OCI-LY7 (cell line): ENCODE measurements around the gene OLFM1. TPM values are rescaled to one million over a fixed set of nuclear protein-coding genes. Genes with fewer than 3 reads are reported as not detected.

ENCODE experiments used
- BruUV-seq: library from RNA; stranded (reverse); fragments of 400-500 nt; replicated peaks from 2 replicates; lab custom pipeline; 2021; lab: Mats Ljungman, UMichigan
- CTCF ChIA-PET: fragments of 300-600 bp; sonication (Branson Sonifier 250); formaldehyde crosslinking; loops from one replicate; lab custom pipeline; 2022; ENCODE audit warnings: antibody characterized with exemption; ENCODE audit not compliant: unreplicated experiment; lab: Charles Lee
- POLR2A ChIA-PET: fragments of 300-600 bp; sonication (Branson Sonifier 250); formaldehyde crosslinking; loops from one replicate; lab custom pipeline; 2022; ENCODE audit warnings: antibody characterized with exemption; lab: Charles Lee
- DNase-seq: peaks from one replicate; pipeline ENCODE4 v3.0.0-alpha.2; 2015; ENCODE audit warnings: low spot score
- H2AFZ ChIP-seq: fragments of 200-600 bp; sonication (generic), shearing (Covaris generic); 2 replicates; pipeline ENCODE4 v1.6.1; 2014; ENCODE audit warnings: mild to moderate bottlenecking, antibody characterized with exemption, low read length, moderate library complexity
- H3K27ac ChIP-seq: fragments of 200-600 bp; sonication (generic); 2 replicates; pipeline ENCODE4 v1.5.1; 2014; ENCODE audit warnings: mixed run types, low read depth, mild to moderate bottlenecking, moderate library complexity, low read length, inconsistent platforms; ENCODE audit not compliant: poor library complexity, severe bottlenecking
- H3K36me3 ChIP-seq: fragments of 200-600 bp; sonication (generic); 2 replicates; pipeline ENCODE4 v1.6.1; 2014; ENCODE audit warnings: mild to moderate bottlenecking, antibody characterized with exemption, low read length, moderate library complexity, mixed read lengths; ENCODE audit not compliant: insufficient read depth
- H3K4me1 ChIP-seq: fragments of 200-600 bp; sonication (generic); 2 replicates; pipeline ENCODE4 v1.5.1; 2014; ENCODE audit warnings: mild to moderate bottlenecking, low read length; ENCODE audit not compliant: insufficient read depth, poor library complexity, severe bottlenecking
- H3K4me2 ChIP-seq: fragments of 200-600 bp; sonication (generic); 2 replicates; pipeline ENCODE4 v1.6.1; 2014; ENCODE audit warnings: mild to moderate bottlenecking, low read length
- H3K4me3 ChIP-seq: fragments of 200-600 bp; sonication (generic); 2 replicates; pipeline ENCODE4 v1.5.1; 2014; ENCODE audit warnings: mild to moderate bottlenecking, low read depth, low read length; ENCODE audit not compliant: poor library complexity, severe bottlenecking
- H3K79me2 ChIP-seq: fragments of 200-600 bp; sonication (generic); 2 replicates; pipeline ENCODE4 v1.6.1; 2016; ENCODE audit warnings: low read depth, mild to moderate bottlenecking, low read length, moderate library complexity, mixed read lengths; ENCODE audit not compliant: insufficient read depth
- H3K9me2 ChIP-seq: fragments of 200-600 bp; sonication (generic); 2 replicates; pipeline ENCODE4 v1.6.1; 2016; ENCODE audit warnings: mild to moderate bottlenecking, low read length, mixed read lengths; ENCODE audit not compliant: insufficient read depth
- H3K9me3 ChIP-seq: fragments of 200-600 bp; sonication (generic); 2 replicates; pipeline ENCODE4 v1.6.1; 2014; ENCODE audit warnings: mild to moderate bottlenecking, mixed run types, low read length, mixed read lengths
- H4K20me1 ChIP-seq: fragments of 200-600 bp; sonication (generic); 2 replicates; pipeline ENCODE4 v1.6.1; 2014; ENCODE audit warnings: mild to moderate bottlenecking, antibody characterized with exemption, low read length, moderate library complexity, mixed read lengths; ENCODE audit not compliant: insufficient read depth
- EZH2phosphoT487 ChIP-seq: fragments of 200-600 bp; sonication (generic); IDR thresholded peaks from 2 replicates; pipeline ENCODE4 v1.6.1; 2018; ENCODE audit warnings: low read depth, borderline replicate concordance, mild to moderate bottlenecking, mixed run types, antibody characterized with exemption, low read length, moderate library complexity, mixed read lengths
- intact Hi-C: fragments of 100-400 bp; cut with micrococcal nuclease; formaldehyde crosslinking; loops from one replicate; pipeline ENCODE4 v1.10.0; 2022; ENCODE audit not compliant: unreplicated experiment
- total RNA-seq, 2 experiments: library from RNA; depleted of rRNA in 1 of 2; stranded (reverse); fragments of >200 nt in 1 of 2; shearing (Covaris generic) in 1 of 2; gene quantifications; 2 replicates each; pipeline ENCODE4 v1.2.3, GENCODE V29; 2014 to 2022
- TF ChIP-seq, protein P1 (sequence below): fragments of 200-600 bp; sonication (generic); conservative IDR thresholded peaks from 2 replicates; pipeline ENCODE4 v1.5.1; 2014; ENCODE audit warnings: mild to moderate bottlenecking, antibody characterized with exemption, low read length, moderate library complexity, mixed read lengths

Gene OLFM1
- total RNA-seq, 2 experiments from 2014 or later: not detected

- no TSS peak for BruUV-seq
- H3K4me2 ChIP-seq: no peak overlapping the region
- intact Hi-C loops: no loop called here
Measured at GRCh38 chr9:135107581-135108235, 20.2 kb downstream of the OLFM1 start.

DNA sequence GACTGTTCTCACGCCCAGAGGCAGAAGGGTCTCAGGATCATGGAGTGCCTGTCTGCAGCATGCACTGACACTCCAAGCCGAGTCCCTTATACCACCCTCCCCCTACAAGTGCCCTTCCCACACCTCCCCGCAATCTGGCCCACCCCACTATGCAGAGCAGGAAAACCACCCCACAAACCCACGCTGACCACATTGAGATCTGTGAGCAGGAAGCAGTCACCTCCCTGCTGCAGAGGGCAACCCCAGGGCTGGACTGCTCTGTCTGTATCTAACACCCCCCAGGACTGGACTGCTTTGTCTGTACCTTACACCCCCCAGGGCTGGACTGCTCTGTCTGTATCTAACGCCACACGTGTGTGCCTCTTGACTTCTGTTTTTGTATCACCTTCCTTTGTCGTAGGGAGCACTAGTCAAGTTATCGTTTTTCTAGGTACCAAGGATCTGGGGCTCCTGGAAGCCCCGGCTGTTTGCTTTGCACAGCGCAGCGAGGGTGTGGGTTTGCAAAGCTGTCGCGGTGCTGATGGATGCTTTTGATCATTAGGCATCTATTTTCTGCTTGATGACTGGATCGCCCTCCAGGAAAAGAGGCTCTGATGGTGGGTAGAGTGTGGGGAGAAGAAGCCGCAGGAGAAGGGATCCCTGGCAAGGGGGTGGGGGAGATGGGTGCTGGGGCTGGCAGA is 21.5 kb downstream of the OLFM1 start:
- Histone ChIP-seq H3K27ac (no peak overlapping the region), H4K20me1 (no peaks in the 10 kb centered on the region), H3K36me3 (no peaks in the 10 kb centered on the region), H3K9me3 (no peaks in the 10 kb centered on the region), H3K4me1 (no peaks in the 10 kb centered on the region), H2AFZ (no peak overlapping the region), H3K4me2 (no peak overlapping the region), H3K79me2 (no peaks in the 10 kb centered on the region), H3K4me3 (no peak overlapping the region), H3K9me2 (no peaks in the 10 kb centered on the region)
- BruUV-seq: no TSS peak
- intact Hi-C loops: no loop called here
- ChIA-PET CTCF (no interaction called here), POLR2A (no interaction called here)
- DNase-seq: no peak
- no peak for TF ChIP-seq EZH2phosphoT487
- TF ChIP-seq, protein P1, sequence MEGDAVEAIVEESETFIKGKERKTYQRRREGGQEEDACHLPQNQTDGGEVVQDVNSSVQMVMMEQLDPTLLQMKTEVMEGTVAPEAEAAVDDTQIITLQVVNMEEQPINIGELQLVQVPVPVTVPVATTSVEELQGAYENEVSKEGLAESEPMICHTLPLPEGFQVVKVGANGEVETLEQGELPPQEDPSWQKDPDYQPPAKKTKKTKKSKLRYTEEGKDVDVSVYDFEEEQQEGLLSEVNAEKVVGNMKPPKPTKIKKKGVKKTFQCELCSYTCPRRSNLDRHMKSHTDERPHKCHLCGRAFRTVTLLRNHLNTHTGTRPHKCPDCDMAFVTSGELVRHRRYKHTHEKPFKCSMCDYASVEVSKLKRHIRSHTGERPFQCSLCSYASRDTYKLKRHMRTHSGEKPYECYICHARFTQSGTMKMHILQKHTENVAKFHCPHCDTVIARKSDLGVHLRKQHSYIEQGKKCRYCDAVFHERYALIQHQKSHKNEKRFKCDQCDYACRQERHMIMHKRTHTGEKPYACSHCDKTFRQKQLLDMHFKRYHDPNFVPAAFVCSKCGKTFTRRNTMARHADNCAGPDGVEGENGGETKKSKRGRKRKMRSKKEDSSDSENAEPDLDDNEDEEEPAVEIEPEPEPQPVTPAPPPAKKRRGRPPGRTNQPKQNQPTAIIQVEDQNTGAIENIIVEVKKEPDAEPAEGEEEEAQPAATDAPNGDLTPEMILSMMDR: no peak

More at GRCh38 chr9:135107581-135108235, 20.2 kb downstream of the OLFM1 start:
- Histone ChIP-seq H3K9me2 (no peaks in the 10 kb centered on the region), H3K4me3 (no peak overlapping the region), H3K79me2 (no peaks in the 10 kb centered on the region), H3K36me3 (no peaks in the 10 kb centered on the region), H3K9me3 (no peaks in the 10 kb centered on the region), H3K27ac (no peak overlapping the region), H4K20me1 (no peaks in the 10 kb centered on the region), H2AFZ (no peak overlapping the region), H3K4me1 (no peaks in the 10 kb centered on the region)
- DNase-seq: no peak
- TF ChIP-seq EZH2phosphoT487: no peak
- TF ChIP-seq, protein P1: no peak
- ChIA-PET POLR2A (no interaction called here), CTCF (no interaction called here)

GRCh38 chr9:135109650-135110049 is 22.2 kb downstream of the OLFM1 start:
- POLR2A ChIA-PET: no interaction called here
- no peak for TF ChIP-seq EZH2phosphoT487
- TF ChIP-seq, protein P1: no peak
- Histone ChIP-seq H2AFZ (no peak overlapping the region), H4K20me1 (no peaks in the 10 kb centered on the region), H3K4me1 (no peaks in the 10 kb centered on the region), H3K27ac (no peak overlapping the region), H3K4me2 (no peak overlapping the region), H3K9me3 (no peaks in the 10 kb centered on the region), H3K9me2 (no peaks in the 10 kb centered on the region), H3K79me2 (no peaks in the 10 kb centered on the region), H3K36me3 (no peaks in the 10 kb centered on the region), H3K4me3 (no peak overlapping the region)
- intact Hi-C loops: no loop called here
- no TSS peak for BruUV-seq
- CTCF ChIA-PET: no interaction called here
- DNase-seq: no peak
